Measurements from ENCODE around the gene PGBD1.

GRCh38 chr6:28334286-28335039, 53.1 kb downstream of the PGBD1 start:
- TF ChIP-seq POLR2A (IDR thresholded peaks at IDR 0.05) = no peak
- TF ChIP-seq, protein P1, sequence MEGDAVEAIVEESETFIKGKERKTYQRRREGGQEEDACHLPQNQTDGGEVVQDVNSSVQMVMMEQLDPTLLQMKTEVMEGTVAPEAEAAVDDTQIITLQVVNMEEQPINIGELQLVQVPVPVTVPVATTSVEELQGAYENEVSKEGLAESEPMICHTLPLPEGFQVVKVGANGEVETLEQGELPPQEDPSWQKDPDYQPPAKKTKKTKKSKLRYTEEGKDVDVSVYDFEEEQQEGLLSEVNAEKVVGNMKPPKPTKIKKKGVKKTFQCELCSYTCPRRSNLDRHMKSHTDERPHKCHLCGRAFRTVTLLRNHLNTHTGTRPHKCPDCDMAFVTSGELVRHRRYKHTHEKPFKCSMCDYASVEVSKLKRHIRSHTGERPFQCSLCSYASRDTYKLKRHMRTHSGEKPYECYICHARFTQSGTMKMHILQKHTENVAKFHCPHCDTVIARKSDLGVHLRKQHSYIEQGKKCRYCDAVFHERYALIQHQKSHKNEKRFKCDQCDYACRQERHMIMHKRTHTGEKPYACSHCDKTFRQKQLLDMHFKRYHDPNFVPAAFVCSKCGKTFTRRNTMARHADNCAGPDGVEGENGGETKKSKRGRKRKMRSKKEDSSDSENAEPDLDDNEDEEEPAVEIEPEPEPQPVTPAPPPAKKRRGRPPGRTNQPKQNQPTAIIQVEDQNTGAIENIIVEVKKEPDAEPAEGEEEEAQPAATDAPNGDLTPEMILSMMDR (IDR thresholded peaks at IDR 0.05) = no peak
